DOHH2 (cell line): ENCODE data around the gene ATXN7.

Experiments
- EZH2phosphoT487 ChIP-seq: fragments of 200-600 bp; sonication (generic); IDR thresholded peaks from 2 replicates; pipeline ENCODE4 v1.6.1; 2017; ENCODE audit warnings: borderline replicate concordance, mild to moderate bottlenecking, antibody characterized with exemption, low read length, moderate library complexity, mixed read lengths
- TF ChIP-seq, protein P1 (sequence below): fragments of 200-600 bp; sonication (generic); IDR thresholded peaks from one replicate; pipeline ENCODE4 v1.5.1; 2014; ENCODE audit warnings: antibody characterized with exemption, mild to moderate bottlenecking, low read depth, low read length; ENCODE audit not compliant: poor library complexity, severe bottlenecking

DNA sequence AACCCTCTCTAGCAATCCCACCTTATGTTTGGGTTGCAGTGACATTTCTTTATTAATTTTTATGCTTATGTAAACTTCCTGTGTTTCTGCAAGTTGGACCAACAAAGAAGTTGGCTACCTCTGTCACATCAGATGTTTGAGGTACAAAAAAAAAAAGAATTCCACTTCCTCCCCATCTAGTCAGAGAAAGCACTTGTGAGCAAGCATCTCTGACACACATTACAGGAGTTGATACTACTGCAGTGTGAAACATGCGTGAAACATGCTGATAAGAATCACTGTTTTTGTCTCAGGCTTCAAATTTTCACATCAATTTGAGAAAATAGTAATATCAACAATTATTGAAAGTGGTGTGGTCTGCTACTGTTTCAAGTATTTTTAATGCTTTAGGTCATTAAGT is 47.2 kb downstream of the ATXN7 start:
- TF ChIP-seq, protein P1, sequence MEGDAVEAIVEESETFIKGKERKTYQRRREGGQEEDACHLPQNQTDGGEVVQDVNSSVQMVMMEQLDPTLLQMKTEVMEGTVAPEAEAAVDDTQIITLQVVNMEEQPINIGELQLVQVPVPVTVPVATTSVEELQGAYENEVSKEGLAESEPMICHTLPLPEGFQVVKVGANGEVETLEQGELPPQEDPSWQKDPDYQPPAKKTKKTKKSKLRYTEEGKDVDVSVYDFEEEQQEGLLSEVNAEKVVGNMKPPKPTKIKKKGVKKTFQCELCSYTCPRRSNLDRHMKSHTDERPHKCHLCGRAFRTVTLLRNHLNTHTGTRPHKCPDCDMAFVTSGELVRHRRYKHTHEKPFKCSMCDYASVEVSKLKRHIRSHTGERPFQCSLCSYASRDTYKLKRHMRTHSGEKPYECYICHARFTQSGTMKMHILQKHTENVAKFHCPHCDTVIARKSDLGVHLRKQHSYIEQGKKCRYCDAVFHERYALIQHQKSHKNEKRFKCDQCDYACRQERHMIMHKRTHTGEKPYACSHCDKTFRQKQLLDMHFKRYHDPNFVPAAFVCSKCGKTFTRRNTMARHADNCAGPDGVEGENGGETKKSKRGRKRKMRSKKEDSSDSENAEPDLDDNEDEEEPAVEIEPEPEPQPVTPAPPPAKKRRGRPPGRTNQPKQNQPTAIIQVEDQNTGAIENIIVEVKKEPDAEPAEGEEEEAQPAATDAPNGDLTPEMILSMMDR = no peak
- no peak for TF ChIP-seq EZH2phosphoT487
